OCI-LY7 (cell line): ENCODE results near the gene F2R.

Experiments used
- CTCF ChIP-seq: fragments of 200-600 bp; sonication (generic); conservative IDR thresholded peaks from 2 replicates; pipeline ENCODE4 v1.5.1; 2014; ENCODE audit warnings: mild to moderate bottlenecking, antibody characterized with exemption, low read length, moderate library complexity, mixed read lengths
- EZH2phosphoT487 ChIP-seq: fragments of 200-600 bp; sonication (generic); IDR thresholded peaks from 2 replicates; pipeline ENCODE4 v1.6.1; 2018; ENCODE audit warnings: low read depth, borderline replicate concordance, mild to moderate bottlenecking, mixed run types, antibody characterized with exemption, low read length, moderate library complexity, mixed read lengths

GRCh38 chr5:76696251-76696650 lies 19.7 kb upstream of the F2R start:
- TF ChIP-seq CTCF = no peak
- no peak for TF ChIP-seq EZH2phosphoT487
